ENCODE measurements around the gene TOX3.

TOX3 gene

DNA sequence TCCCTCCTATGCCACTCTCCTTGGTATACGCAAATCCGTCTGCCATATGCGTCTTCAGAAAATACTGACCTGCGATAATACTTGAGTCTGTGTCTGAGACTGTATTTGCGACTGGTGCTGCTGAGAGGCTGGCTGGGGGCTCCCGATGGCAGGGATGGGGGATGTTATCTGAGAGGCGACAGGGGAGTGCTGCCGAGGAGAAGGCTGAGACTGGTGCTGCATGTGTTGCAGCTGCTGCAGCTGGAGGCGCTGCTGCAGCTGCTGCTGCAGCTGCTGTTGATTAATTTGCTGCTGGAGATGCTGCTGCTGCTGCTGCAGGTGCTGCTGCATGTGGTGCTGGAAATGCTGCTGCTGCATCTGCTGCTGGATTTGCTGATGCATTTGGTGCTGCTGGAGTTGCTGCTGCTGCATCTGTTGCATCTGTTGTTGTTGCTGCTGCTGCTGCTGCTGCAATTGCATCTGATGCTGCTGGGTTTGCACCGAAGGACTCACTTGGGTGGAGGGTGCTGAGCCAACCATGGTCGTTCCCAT lies 107.7 kb downstream of the TOX3 start:
- TF ChIP-seq, protein P1, sequence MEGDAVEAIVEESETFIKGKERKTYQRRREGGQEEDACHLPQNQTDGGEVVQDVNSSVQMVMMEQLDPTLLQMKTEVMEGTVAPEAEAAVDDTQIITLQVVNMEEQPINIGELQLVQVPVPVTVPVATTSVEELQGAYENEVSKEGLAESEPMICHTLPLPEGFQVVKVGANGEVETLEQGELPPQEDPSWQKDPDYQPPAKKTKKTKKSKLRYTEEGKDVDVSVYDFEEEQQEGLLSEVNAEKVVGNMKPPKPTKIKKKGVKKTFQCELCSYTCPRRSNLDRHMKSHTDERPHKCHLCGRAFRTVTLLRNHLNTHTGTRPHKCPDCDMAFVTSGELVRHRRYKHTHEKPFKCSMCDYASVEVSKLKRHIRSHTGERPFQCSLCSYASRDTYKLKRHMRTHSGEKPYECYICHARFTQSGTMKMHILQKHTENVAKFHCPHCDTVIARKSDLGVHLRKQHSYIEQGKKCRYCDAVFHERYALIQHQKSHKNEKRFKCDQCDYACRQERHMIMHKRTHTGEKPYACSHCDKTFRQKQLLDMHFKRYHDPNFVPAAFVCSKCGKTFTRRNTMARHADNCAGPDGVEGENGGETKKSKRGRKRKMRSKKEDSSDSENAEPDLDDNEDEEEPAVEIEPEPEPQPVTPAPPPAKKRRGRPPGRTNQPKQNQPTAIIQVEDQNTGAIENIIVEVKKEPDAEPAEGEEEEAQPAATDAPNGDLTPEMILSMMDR (conservative IDR thresholded peaks at IDR 0.05): no peak
- TF ChIP-seq ZFX (IDR thresholded peaks at IDR 0.05): no peak

DNA sequence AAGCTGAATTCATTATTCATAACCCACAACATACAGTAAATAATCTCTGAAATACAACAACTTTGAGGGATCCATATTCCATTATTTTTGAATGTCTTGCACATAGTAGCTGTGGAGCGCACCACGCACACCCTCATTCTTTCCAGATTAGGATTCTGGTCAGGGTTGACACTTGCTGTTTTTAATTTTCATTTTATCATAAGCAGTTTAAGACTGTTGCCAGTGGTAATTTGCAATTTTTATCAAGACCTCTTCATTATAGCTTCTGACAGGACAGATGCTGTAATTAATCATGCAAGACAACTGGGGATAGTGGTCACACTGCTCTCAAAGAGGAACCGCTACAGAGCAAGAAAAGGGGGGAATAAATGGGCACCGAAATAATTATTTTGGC lies 109.7 kb downstream of the TOX3 start:
- no peak overlapping the region for H3K27ac ChIP-seq
- TF ChIP-seq, protein P1 (conservative IDR thresholded peaks at IDR 0.05): no peak
- TF ChIP-seq ZFX (IDR thresholded peaks at IDR 0.05): no peak

More for the DNA sequence above, 107.7 kb downstream of the TOX3 start:
- H3K27ac ChIP-seq: no peak overlapping the region

DNA sequence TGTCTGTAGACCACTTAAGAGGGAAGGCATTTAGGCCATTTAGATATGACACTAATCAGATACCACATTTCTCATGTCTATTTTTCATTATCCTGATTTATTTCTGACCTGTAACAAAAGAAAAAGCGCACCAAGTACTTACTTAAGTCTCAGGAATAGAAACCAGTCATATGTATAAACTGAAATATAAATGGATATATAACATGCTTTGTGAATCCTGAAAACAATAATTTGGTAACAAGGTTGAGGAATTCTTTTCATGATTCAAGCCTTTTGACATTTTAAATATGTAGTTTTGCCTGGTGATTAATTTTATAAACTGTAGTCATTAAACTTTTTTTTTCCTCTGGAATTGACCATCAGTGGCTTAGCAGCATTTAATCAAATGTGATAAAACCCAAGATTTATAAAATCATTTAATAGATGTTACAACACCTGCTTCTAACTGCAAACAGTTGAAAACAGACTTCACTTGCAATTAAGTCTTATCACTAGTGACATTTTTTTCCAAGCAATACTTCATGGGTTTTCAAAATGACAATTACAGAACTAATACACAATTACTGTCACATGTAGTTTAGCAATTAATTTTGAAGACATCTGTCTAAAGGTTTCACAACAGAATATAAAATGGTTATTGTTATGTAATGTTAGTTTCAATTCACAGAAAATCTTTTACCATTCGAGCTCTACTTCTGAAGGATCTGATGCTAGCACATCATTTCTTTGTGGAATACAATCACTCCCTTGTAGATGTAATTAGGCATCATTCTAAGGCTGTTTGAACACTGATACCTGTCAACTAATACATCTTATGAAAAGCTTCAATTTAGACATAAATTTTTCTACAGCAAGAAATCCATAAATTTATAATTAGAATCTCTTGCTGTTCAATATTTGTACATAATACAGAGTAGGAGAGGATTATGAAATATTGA lies 110.3 kb downstream of the TOX3 start:
- no peak overlapping the region for H3K27ac ChIP-seq
- TF ChIP-seq, protein P1 (conservative IDR thresholded peaks at IDR 0.05): no peak
- TF ChIP-seq ZFX (IDR thresholded peaks at IDR 0.05): no peak

DNA sequence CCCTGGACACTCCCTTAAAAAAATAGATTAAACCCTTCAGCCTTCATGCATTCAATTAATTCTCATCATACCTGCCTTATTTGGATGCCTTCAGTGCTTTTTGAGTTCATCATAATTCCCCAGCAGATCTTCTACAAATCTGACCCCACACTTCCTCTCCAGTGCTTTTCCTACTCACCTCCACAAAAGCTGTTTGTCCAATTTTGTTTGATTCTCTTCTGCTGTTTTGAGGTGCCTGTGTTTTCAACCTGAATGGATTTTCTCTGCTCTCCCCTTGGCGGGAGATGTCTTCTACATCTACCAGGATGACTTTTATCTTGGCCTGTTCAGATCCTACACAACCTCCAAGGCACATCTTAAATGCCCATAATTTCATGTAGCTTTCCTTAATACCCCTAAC lies 112.7 kb downstream of the TOX3 start:
- no peak for TF ChIP-seq ZFX (IDR thresholded peaks at IDR 0.05)
- TF ChIP-seq, protein P1 (conservative IDR thresholded peaks at IDR 0.05): no peak
- H3K27ac ChIP-seq: no peak overlapping the region

DNA sequence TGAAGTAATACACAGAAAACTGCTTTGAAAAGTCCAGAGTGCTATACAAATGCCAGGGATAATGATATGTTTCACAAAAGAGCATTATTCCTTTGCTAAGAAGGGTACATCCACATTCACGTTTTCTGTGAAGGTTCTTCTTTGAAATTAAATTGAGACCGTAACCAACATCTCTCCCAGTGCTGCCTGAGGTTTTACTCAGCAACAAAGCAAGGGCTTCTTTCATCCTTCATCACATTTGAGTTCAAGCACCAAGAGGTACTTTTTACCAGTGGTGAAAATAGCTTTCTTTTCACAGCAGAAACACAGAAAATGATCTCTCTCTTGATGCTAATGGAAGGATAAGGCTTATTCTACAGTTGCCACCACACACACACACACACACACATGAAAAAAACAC lies 113.3 kb downstream of the TOX3 start:
- H3K27ac ChIP-seq: no peak overlapping the region
- TF ChIP-seq, protein P1 (conservative IDR thresholded peaks at IDR 0.05): no peak
- no peak for TF ChIP-seq ZFX (IDR thresholded peaks at IDR 0.05)

DNA sequence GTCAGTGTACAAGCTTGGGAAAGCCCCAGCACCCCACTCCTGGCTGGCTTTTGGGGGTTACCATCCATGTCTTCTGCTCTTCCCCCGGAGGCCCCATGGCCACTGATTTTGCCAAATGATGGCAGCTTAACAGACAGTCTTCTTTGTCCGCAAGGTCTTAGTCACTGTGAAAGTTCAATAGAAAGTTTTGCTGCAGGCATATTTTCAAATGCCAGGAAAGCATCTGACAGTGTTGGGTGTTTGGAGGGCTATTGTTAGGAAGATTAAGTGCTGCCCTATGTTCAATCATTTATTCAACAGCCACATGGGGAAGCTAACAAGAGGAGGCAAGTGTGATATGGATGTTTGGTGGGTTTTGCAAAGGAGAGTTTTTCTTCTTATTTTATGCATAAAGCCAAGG lies 122.4 kb downstream of the TOX3 start:
- no peak for TF ChIP-seq ZFX (IDR thresholded peaks at IDR 0.05)
- TF ChIP-seq, protein P1 (conservative IDR thresholded peaks at IDR 0.05): no peak
- no peak overlapping the region for H3K27ac ChIP-seq

DNA sequence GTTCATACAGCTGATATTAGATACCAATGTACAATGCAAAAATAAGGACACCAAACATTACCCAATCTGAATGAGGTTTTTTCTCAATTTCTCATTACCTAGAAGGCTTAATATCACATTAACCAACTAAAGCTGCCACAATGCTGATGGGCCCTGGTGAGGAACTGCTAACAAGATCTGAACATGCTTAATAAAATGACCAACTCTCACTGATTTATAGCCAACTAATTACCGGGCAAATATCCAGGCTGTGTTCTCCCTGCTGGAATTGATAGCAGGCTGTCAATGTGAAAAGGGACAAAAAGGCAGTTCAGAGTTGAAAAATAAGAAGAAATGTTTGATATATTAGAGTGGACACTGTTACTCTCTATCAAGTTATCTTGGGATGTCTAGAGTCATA lies 124.6 kb downstream of the TOX3 start:
- TF ChIP-seq ZFX (IDR thresholded peaks at IDR 0.05): no peak
- TF ChIP-seq, protein P1 (conservative IDR thresholded peaks at IDR 0.05): no peak
- no peak overlapping the region for H3K27ac ChIP-seq

Measured in C4-2B (cell line).